Effector memory CD8-positive, alpha-beta T cell (primary cell): ENCODE data around the gene DLGAP3.

ENCODE experiments used
- ATAC-seq: fragments of 150-1000 bp; cut with Tn5 transposase; replicated peaks from 2 replicates; pipeline ENCODE4 v1.10.0; 2021; ENCODE audit warnings: mild to moderate bottlenecking, moderate library complexity
- DNase-seq, 3 experiments: peaks; one replicate each; pipeline ENCODE4 v3.0.0; 2021
- H3K27ac Mint-ChIP-seq, 2 donors: one replicate each; pipeline ENCODE4 v1.8.0; 2022; ENCODE audit warnings: mild to moderate bottlenecking in 2 of 2, mixed read lengths in 2 of 2, moderate library complexity in 2 of 2
- H3K27me3 Mint-ChIP-seq, 2 donors: one replicate each; pipeline ENCODE4 v1.8.0; 2022; ENCODE audit warnings: mixed read lengths in 2 of 2
- H3K36me3 Mint-ChIP-seq: one replicate; pipeline ENCODE4 v1.8.0; 2022; ENCODE audit warnings: mild to moderate bottlenecking, moderate library complexity, mixed read lengths; ENCODE audit not compliant: insufficient read depth
- H3K4me1 Mint-ChIP-seq, 2 donors: one replicate each; pipeline ENCODE4 v1.8.0; 2022; ENCODE audit warnings: low read depth in 2 of 2, mixed read lengths in 2 of 2
- H3K4me3 Mint-ChIP-seq, 2 donors: one replicate each; pipeline ENCODE4 v1.8.0; 2022; ENCODE audit warnings: mild to moderate bottlenecking in 2 of 2, mixed read lengths in 2 of 2, moderate library complexity in 2 of 2
- H3K9me3 Mint-ChIP-seq, 2 donors: one replicate each; pipeline ENCODE4 v1.8.0; 2022; ENCODE audit warnings: mixed read lengths in 2 of 2

DLGAP3 gene

DNA sequence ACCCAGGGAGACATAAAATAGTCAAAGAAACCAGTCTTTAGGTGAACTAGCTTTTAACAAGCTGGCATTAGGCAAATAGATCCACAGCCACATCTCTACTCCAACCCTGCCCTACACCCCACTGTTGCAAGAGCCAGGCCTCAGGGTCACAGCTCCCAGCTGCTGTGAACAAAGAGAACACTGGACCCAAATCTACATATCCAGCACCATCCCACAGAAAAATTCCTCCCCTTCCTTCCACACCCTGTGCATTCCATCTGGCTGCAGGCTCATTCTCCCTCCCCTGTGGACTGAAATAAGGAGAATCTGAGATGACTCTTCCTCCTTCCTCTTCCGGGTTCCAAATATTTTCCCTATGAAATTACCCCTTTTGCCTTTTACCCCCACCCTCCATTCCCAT, 23.2 kb downstream of the DLGAP3 start:
- H3K4me3 Mint-ChIP-seq = no peak overlapping the region
- no peaks in the 10 kb centered on the region for H3K9me3 Mint-ChIP-seq
- no peak for DNase-seq
- H3K27ac Mint-ChIP-seq = no peak overlapping the region
- no peak for ATAC-seq
- peaks cover 42 to 55% of the 10 kb centered on the region in 2 donors for H3K27me3 Mint-ChIP-seq
- H3K4me1 Mint-ChIP-seq = no peaks in the 10 kb centered on the region
- no peaks in the 10 kb centered on the region for H3K36me3 Mint-ChIP-seq

DNA sequence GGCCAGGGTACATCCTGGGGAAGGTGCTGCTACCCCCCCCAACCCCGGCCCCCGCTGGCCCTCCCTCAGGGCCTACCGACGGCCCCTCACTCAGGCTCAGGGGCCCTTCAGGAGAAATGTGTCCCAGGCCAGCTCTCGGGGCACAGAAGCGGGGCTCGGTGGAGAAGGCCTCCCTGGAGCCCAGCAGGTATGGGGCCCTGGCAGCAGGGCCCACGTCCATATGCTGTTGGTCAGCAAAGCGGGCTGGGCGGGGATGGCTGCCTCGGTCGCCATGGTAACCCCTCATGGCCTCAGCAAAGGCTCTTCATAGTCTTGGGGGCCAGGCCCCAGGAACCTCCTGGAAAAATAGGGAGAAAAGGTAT, 24.4 kb downstream of the DLGAP3 start:
- Mint-ChIP-seq H3K4me3 (no peak overlapping the region), H3K36me3 (no peaks in the 10 kb centered on the region), H3K4me1 (no peaks in the 10 kb centered on the region), H3K27me3 (peaks cover 45 to 66% of the 10 kb centered on the region in 2 donors), H3K27ac (no peak overlapping the region), H3K9me3 (no peaks in the 10 kb centered on the region)
- ATAC-seq (no peak), DNase-seq (no peak)

DNA sequence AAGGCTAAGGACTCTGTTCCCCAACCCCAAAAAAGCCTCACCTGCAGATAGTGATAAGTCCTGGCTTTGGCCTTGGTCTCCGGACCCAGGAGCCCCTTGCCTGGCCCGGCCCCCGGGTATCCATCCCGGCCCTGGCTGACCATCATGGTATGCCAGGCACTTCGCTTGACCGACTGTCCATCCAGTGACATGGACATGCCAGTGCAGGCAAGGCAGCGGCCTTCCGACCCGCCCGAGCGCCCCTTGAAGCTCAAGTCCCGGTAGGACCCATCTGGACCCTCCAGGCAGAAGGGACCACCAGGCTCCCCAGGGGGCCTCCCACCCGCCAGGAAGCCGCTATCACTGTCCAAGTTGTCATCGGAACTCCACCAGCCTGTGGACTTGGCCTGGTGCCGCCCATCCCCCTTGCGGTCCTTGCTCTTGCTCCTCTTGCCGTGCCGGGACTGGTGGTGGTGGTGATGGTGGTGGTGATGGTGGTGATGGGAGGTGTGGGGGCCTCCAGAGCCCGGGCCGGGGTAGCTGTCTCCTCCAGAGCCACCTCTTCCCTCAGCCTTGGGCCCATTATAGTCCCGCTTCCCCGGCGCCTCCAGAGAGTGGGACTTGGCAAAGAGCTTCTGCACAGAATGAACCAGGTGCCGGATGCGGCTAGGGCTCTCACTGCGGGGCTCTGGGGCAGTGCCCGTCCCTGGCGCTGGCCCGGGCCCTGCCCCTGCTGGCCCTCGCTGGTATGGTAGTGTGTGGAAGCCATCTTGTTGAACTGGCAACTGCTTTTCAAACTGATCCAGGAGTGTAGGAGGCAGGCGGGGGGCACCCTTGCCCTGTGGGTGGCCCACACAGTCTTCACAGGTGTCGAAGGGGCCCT, 25.0 kb downstream of the DLGAP3 start:
- Mint-ChIP-seq H3K27me3 (peaks cover 46 to 69% of the 10 kb centered on the region in 2 donors), H3K9me3 (no peaks in the 10 kb centered on the region), H3K4me1 (no peaks in the 10 kb centered on the region), H3K4me3 (no peak overlapping the region), H3K27ac (no peak overlapping the region), H3K36me3 (no peaks in the 10 kb centered on the region)
- ATAC-seq = no peak
- no peak for DNase-seq

DNA sequence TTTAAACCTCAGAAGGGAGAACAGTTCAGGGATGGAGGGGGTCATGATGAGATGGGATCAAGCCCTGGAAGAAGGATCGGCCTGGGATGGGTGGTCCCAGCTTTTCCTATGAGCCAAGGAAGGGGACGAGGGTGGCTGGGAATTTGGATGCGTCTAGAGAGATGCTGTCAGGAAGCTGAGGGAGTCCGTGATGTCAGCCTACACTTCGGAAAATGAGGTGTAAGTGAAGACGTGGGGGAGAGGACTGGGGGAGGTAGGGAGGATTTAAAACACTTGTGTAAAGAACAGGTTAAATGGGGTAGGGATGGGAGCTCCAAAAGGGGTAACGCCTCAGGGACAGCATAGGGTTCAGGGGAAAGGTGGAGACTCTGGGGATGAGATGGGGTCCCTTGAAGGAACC, 27.5 kb downstream of the DLGAP3 start:
- Mint-ChIP-seq H3K4me1 (peaks cover 0 to 3% of the 10 kb centered on the region in 2 donors), H3K27me3 (peaks cover 41 to 50% of the 10 kb centered on the region in 2 donors), H3K9me3 (no peaks in the 10 kb centered on the region), H3K36me3 (no peaks in the 10 kb centered on the region), H3K4me3 (no peak overlapping the region), H3K27ac (no peak overlapping the region)
- ATAC-seq (no peak), DNase-seq (no peak)

DNA sequence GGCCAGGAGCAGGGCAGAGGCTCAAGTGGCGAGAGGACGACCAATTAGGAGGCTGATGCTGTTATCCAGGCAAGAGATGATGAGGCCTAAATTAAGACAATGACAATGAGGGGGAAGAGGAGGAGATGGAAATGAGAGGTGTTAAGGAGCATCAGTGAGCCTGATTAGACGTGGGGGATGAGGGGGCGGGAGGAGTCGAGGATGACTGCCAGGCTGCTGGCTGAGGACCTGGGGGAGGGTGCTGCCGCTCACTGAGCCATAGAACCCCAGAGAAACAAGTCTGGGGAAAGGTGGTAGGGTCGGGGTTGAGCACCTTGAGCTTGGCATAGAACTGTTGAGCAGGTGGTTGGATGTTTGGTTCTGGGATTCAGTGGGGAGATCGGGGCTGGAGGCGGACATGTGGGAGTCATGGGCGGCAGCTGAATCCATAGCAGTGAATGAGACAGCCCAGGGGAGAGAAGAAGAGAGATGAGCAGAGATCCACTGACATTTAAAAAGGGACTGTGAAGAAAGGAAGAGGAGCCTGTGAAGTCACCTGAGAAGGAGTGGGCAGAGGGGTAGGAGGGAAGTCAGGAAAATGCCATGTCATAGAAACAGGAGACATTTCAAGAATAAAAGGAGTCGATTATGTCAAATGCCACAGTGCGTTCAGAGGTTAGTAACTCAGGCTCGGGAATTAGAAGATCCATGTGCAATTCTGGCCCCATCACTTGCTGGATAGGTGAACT, 28.5 kb downstream of the DLGAP3 start:
- H3K27me3 Mint-ChIP-seq = peaks cover 35 to 42% of the 10 kb centered on the region in 2 donors
- H3K4me3 Mint-ChIP-seq = no peak overlapping the region
- H3K4me1 Mint-ChIP-seq = peaks cover 0 to 3% of the 10 kb centered on the region in 2 donors
- ATAC-seq = no peak
- H3K9me3 Mint-ChIP-seq = no peaks in the 10 kb centered on the region
- no peak for DNase-seq
- no peak overlapping the region for H3K27ac Mint-ChIP-seq
- no peaks in the 10 kb centered on the region for H3K36me3 Mint-ChIP-seq

DNA sequence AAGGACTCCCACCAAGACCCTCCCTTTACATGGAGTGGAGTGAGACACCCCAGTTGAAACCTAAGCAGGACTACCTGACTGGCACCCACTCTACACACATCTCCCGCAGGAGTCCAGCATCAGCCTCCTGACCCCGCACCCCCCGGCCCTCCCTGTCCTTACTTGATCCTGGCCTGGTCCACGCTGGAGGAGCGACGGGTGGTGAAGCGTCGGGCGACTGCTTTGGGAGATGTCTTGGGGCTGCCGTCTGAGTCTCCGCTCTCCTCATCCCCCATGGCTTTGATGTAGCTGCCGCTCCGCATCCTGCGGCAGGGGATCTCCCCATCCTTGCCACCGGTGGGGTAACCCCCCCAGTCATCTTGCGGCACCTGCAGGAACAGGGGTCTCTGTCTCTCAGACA, 29.5 kb downstream of the DLGAP3 start:
- H3K4me1 Mint-ChIP-seq = peaks cover 0 to 3% of the 10 kb centered on the region in 2 donors
- ATAC-seq (no peak), DNase-seq (no peak)
- no peaks in the 10 kb centered on the region for H3K9me3 Mint-ChIP-seq
- H3K4me3 Mint-ChIP-seq = no peak overlapping the region
- H3K27ac Mint-ChIP-seq = no peak overlapping the region
- peaks cover 35 to 42% of the 10 kb centered on the region in 2 donors for H3K27me3 Mint-ChIP-seq
- no peaks in the 10 kb centered on the region for H3K36me3 Mint-ChIP-seq

DNA sequence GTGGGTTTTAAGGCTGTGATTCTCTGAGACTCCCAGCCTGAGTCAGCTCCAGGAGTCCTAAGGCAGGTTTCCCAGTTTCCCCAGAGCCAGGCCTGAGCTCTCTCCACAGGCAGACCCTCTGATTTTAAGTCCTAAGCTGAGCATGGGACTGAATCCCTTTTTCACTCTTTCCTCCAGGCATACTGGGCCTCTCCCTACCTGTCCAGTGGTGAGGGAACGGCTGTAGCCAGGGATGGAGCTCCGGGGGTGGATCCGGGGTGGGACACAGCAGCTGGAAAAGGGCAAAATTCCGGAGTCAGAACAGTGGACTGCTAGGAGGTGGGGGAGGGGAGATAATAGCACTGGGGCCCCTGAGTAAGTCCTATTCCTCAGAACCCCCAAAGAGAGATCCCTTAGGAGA, 30.0 kb downstream of the DLGAP3 start:
- Mint-ChIP-seq H3K9me3 (no peaks in the 10 kb centered on the region), H3K4me1 (peaks cover 0 to 3% of the 10 kb centered on the region in 2 donors), H3K27ac (no peak overlapping the region), H3K27me3 (peaks cover 35 to 42% of the 10 kb centered on the region in 2 donors), H3K36me3 (no peaks in the 10 kb centered on the region), H3K4me3 (no peak overlapping the region)
- no peak for DNase-seq
- no peak for ATAC-seq

DNA sequence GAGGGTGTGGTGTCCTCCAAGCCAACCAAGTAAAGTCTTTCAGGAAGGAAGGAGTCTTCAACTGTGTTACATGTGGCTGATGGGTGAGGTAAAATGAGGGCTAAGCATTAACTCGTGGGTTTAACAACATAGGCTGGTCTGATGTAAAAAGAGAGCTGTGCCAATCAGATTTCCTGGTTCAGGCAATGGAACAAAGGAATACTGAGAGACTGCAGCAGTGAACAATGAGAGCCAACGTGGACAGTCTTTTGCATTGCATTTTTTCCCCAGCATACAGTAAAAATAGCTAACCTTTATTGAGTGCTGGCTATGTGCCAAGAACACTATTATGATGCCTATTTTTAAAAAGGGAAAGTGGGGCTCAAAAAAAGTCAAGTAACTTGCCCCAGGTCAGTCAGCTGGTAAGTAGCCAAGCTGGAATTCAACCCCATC, 31.1 kb downstream of the DLGAP3 start:
- no peaks in the 10 kb centered on the region for H3K36me3 Mint-ChIP-seq
- peaks cover 30 to 35% of the 10 kb centered on the region in 2 donors for H3K27me3 Mint-ChIP-seq
- H3K27ac Mint-ChIP-seq = no peak overlapping the region
- H3K4me1 Mint-ChIP-seq = peaks cover 0 to 3% of the 10 kb centered on the region in 2 donors
- H3K4me3 Mint-ChIP-seq = no peak overlapping the region
- no peaks in the 10 kb centered on the region for H3K9me3 Mint-ChIP-seq
- DNase-seq (no peak), ATAC-seq (no peak)

DNA sequence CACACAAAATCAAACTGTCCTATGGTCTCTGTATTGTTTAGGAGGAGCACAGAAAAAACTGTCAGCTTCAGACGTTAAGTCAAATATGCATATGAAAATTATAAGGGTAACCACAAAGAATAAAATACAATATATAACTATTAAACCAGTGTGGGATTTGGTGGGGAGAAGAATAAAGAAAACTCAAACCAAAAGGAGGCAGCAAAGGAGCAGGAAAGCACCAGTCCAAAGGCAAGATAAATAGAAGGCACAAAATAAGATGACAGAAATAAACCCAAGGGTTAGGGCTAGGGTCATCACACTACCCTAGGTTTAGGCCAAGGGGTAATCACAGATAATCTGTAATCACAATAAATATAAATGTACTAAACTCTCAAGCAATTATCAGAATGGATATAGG, 32.8 kb downstream of the DLGAP3 start:
- Mint-ChIP-seq H3K27me3 (peaks cover 25 to 26% of the 10 kb centered on the region in 2 donors), H3K36me3 (no peaks in the 10 kb centered on the region), H3K9me3 (peaks cover 4 to 8% of the 10 kb centered on the region in 2 donors), H3K4me3 (no peak overlapping the region), H3K4me1 (peaks cover 0 to 3% of the 10 kb centered on the region in 2 donors), H3K27ac (no peak overlapping the region)
- no peak for DNase-seq
- no peak for ATAC-seq

DNA sequence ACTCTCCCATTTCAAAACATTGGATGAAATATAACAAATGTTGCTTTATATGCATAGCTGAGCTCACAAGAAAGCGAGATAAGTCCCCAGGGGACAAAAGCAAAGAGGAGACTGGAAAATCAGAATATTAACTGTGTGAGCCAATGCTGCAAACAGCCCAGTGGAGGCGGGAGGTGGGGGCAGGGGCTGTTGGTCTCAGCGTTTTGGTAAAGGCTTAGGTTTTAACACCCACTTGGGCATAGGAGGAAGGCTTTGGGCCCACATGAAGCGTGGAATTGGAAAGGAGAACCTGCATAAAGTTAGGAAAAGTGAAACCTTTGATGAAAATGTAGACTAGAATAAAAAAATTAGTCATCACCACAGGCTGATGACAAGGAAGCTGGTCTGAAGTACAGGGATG, 39.7 kb downstream of the DLGAP3 start:
- no peaks in the 10 kb centered on the region for H3K36me3 Mint-ChIP-seq
- DNase-seq (no peak), ATAC-seq (no peak)
- peaks cover 47 to 56% of the 10 kb centered on the region in 2 donors for H3K27me3 Mint-ChIP-seq
- H3K27ac Mint-ChIP-seq = no peak overlapping the region
- peaks cover 4 to 5% of the 10 kb centered on the region in 2 donors for H3K4me1 Mint-ChIP-seq
- H3K4me3 Mint-ChIP-seq = no peak overlapping the region
- H3K9me3 Mint-ChIP-seq = peaks cover 4 to 8% of the 10 kb centered on the region in 2 donors

DNA sequence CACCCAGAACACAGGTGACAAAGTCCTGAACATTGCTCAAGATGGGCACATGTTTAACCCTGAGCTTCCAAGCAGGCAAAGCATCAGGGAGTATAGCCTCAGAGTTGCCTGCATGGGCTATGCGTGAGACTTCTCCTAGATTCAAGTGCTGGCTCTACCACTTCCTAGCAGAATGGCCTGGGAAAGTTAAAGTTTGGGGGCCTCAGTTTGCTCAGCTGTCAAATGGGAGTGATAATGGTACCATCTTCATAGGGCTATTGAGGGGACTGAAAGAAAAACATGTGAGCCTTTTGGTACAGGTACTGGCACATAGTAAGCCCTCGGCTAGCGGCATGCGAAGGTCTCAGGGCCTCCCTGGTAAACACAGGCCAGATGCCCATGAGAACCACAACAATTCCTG, 41.9 kb downstream of the DLGAP3 start:
- Mint-ChIP-seq H3K4me3 (no peak overlapping the region), H3K36me3 (no peaks in the 10 kb centered on the region), H3K27ac (no peak overlapping the region), H3K4me1 (peaks cover 4 to 5% of the 10 kb centered on the region in 2 donors), H3K27me3 (peaks cover 60 to 73% of the 10 kb centered on the region in 2 donors), H3K9me3 (peaks cover 4 to 8% of the 10 kb centered on the region in 2 donors)
- no peak for ATAC-seq
- no peak for DNase-seq

DNA sequence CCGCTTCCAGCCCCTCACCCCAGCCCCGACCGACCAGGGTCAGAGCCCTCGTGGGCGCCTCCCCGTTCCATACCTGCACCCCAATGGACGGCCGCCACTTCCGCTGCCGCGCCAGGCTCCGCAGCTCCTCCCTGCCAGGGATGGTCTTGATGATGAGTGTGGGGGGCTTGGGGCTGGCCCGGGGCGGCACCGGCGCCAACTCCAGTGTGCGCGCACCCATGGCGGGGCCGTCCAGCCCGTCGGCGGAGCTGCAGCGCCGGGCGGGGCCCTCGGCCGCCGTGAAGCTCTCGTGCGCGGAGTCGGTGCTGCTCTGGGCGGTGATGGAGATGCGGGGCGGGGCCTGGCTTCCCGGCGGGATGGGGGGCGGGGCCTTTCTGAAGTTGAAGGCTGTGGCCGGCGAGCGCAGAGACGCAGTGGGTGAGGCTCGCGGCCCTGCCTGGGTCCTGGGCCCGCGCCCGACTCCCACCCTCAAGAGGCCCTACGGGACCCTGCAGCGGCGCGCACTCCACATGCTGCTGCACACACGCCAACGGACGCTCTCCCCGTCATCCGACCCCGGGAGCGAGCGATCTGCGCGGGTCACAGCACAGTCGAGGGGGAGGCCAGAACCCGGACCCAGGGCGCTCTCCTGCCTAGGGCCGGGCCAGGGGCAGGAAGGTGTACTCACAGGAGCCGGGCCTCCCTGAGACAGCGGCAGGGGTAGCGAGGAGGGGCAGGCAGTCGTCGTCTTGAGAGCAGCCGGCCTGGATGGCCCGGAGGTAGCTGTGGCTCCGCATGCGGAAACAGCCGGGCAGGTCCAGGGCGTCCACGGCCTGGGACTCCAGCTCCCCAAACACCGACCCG, 43.8 kb downstream of the DLGAP3 start:
- H3K36me3 Mint-ChIP-seq = no peaks in the 10 kb centered on the region
- DNase-seq (peak in 1 of 3 experiments; percentile 14), ATAC-seq (peak; percentile 78)
- peaks cover 4 to 5% of the 10 kb centered on the region in 2 donors for H3K4me1 Mint-ChIP-seq
- H3K9me3 Mint-ChIP-seq = no peaks in the 10 kb centered on the region
- H3K27ac Mint-ChIP-seq = no peak overlapping the region
- H3K27me3 Mint-ChIP-seq = peaks cover 53 to 66% of the 10 kb centered on the region in 2 donors
- peak overlapping the region; percentile 72 to 81 for H3K4me3 Mint-ChIP-seq

DNA sequence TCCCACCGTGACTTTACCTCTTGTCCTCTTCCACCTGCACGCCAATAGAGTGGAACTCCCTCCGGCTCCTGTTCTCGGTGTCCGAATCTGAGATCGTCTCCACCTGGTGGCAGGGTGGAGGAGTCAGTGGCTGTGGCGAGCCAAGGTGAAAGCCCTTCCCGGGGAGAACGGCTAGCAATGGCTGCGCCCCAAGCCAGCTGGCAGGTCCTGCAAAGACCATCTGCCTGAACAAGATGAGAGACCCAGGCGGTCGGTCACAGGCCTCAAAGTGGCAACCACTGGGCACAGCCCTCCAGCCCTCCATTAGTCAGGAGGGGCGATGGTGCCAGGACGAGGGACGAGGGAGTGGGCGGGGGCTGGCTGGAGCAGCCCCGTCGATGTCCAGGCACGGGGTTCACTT, 44.5 kb downstream of the DLGAP3 start:
- DNase-seq = no peak
- H3K9me3 Mint-ChIP-seq = no peaks in the 10 kb centered on the region
- peaks cover 53 to 63% of the 10 kb centered on the region in 2 donors for H3K27me3 Mint-ChIP-seq
- ATAC-seq = peak; percentile 9
- no peaks in the 10 kb centered on the region for H3K36me3 Mint-ChIP-seq
- H3K4me3 Mint-ChIP-seq = peak overlapping the region; percentile 72 to 81
- peaks cover 4 to 5% of the 10 kb centered on the region in 2 donors for H3K4me1 Mint-ChIP-seq
- no peak overlapping the region for H3K27ac Mint-ChIP-seq
